HCT116 (cell line): ENCODE measurements around the gene OSER1. TPM values are rescaled to one million over a fixed set of nuclear protein-coding genes. Genes with fewer than 3 reads are reported as not detected.

Experiments
- ATAC-seq: fragments of 200-7000 bp; cut with Tn5 transposase; 2 replicates; pipeline ENCODE4 v1.9.1; 2020; ENCODE audit warnings: mild to moderate bottlenecking, moderate library complexity
- BruUV-seq: library from RNA; stranded (reverse); fragments of 400-500 nt; replicated peaks from 2 replicates; lab custom pipeline; 2021; lab: Mats Ljungman, UMichigan
- CTCF ChIA-PET: fragments of 300-600 bp; sonication (Branson Sonifier 250); formaldehyde crosslinking; loops from one replicate; lab custom pipeline; 2021; ENCODE audit warnings: antibody characterized with exemption; lab: Charles Lee
- POLR2A ChIA-PET: fragments of 300-600, 350-600 bp; sonication (Branson Sonifier 250); formaldehyde crosslinking; loops from one replicate; lab custom pipeline; 2021; ENCODE audit warnings: antibody characterized with exemption; lab: Charles Lee
- RAD21 ChIA-PET, 2 experiments: fragments of 300-600 bp; sonication (Branson Sonifier 250); formaldehyde crosslinking; loops; one replicate each; lab custom pipeline; 2023; ENCODE audit warnings: low total read pairs in 2 of 2; ENCODE audit not compliant: uncharacterized antibody in 2 of 2, unreplicated experiment in 2 of 2, low non-redundant PET in 1 of 2; lab: Charles Lee
- DNase-seq: peaks from one replicate; pipeline ENCODE4 v3.0.0-alpha.2; 2010; ENCODE audit warnings: low read depth, low spot score
- H2AFZ ChIP-seq: fragments of 200-600 bp; shearing (Covaris generic), sonication (generic); 2 replicates; pipeline ENCODE4 v1.6.1; 2017; ENCODE audit warnings: low read depth, mixed run types, mixed read lengths, antibody characterized with exemption, low read length; ENCODE audit not compliant: poor library complexity, severe bottlenecking
- H3K27ac ChIP-seq: 2 replicates; pipeline ENCODE4 v1.5.1; 2012; ENCODE audit warnings: low read depth, low read length
- H3K27me3 ChIP-seq: fragments of 200-600 bp; sonication (generic); 2 replicates; pipeline ENCODE4 v1.6.1; 2016; ENCODE audit warnings: mixed run types, low read length, mixed read lengths; ENCODE audit not compliant: insufficient read depth
- H3K36me3 ChIP-seq, 2 experiments: fragments of 200-500 bp in 1 of 2; fragments of 200-600 bp in 1 of 2; sonication (Bioruptor generic) in 1 of 2; sonication (generic) in 1 of 2; 2 replicates each; pipeline versions ENCODE4 v1.5.1 to v1.6.1; 2014 to 2016; ENCODE audit warnings: low read length in 2 of 2, inconsistent platforms in 1 of 2, mixed read lengths in 1 of 2, mixed run types in 1 of 2; ENCODE audit not compliant: insufficient read depth in 2 of 2, control insufficient read depth in 1 of 2
- H3K4me1 ChIP-seq, 2 experiments: fragments of 200-600 bp in 1 of 2; sonication (generic) in 1 of 2; 2 replicates each; pipeline versions ENCODE4 v1.5.1 to v1.6.1; 2012 to 2017; ENCODE audit warnings: low read length in 2 of 2, inconsistent platforms in 1 of 2, mild to moderate bottlenecking in 1 of 2, mixed read lengths in 1 of 2, mixed run types in 1 of 2, moderate library complexity in 1 of 2; ENCODE audit not compliant: insufficient read depth in 2 of 2, control insufficient read depth in 1 of 2
- H3K4me2 ChIP-seq: fragments of 200-600 bp; sonication (generic); 2 replicates; pipeline ENCODE4 v1.6.1; 2017; ENCODE audit warnings: mixed run types, low read length, mixed read lengths
- H3K4me3 ChIP-seq, 2 experiments: fragments of 200-600 bp in 1 of 2; sonication (generic) in 1 of 2; replicated peaks in 1 of 2; 2 replicates each; pipeline ENCODE4 v1.5.1; 2011 to 2016; ENCODE audit warnings: low read length in 2 of 2, control low read depth in 1 of 2, low read depth in 1 of 2, mild to moderate bottlenecking in 1 of 2, mixed read lengths in 1 of 2, mixed run types in 1 of 2
- H3K79me2 ChIP-seq: fragments of 200-600 bp; sonication (generic); 2 replicates; pipeline ENCODE4 v1.6.1; 2017; ENCODE audit warnings: mild to moderate bottlenecking, mixed run types, low read length, moderate library complexity, mixed read lengths; ENCODE audit not compliant: insufficient read depth
- H3K9ac ChIP-seq: fragments of 200-600 bp; sonication (generic); 2 replicates; pipeline ENCODE4 v1.6.1; 2016; ENCODE audit warnings: low read length, mixed read lengths
- H3K9me2 ChIP-seq: fragments of 200-600 bp; sonication (generic), shearing (Covaris generic); 2 replicates; pipeline ENCODE4 v1.6.1; 2017; ENCODE audit warnings: mixed run types, mild to moderate bottlenecking, moderate library complexity; ENCODE audit not compliant: insufficient read depth
- H3K9me3 ChIP-seq, 2 experiments: fragments of 200-500 bp in 1 of 2; fragments of 200-600 bp in 1 of 2; sonication (Bioruptor generic) in 1 of 2; sonication (generic) in 1 of 2; 2 replicates each; pipeline ENCODE4 v1.6.1; 2014 to 2017; ENCODE audit warnings: low read length in 2 of 2, mixed read lengths in 2 of 2, inconsistent platforms in 1 of 2, low read depth in 1 of 2, mild to moderate bottlenecking in 1 of 2, mixed run types in 1 of 2, moderate library complexity in 1 of 2; ENCODE audit not compliant: control insufficient read depth in 1 of 2, insufficient read depth in 1 of 2
- H4K20me1 ChIP-seq: fragments of 200-600 bp; sonication (generic), shearing (Covaris generic); 2 replicates; pipeline ENCODE4 v1.6.1; 2017; ENCODE audit warnings: mixed run types, mild to moderate bottlenecking, moderate library complexity; ENCODE audit not compliant: insufficient read depth
- ATF3 ChIP-seq: IDR thresholded peaks from 2 replicates; pipeline ENCODE4 v1.6.1; 2012
- CBX3 ChIP-seq: IDR thresholded peaks from 2 replicates; pipeline ENCODE4 v1.6.1; 2012; ENCODE audit warnings: low read depth
- CEBPB ChIP-seq: IDR thresholded peaks from 2 replicates; pipeline ENCODE4 v1.6.1; 2012; ENCODE audit warnings: low read depth
- ELF1 ChIP-seq: IDR thresholded peaks from 2 replicates; pipeline ENCODE4 v1.6.1; 2012; ENCODE audit warnings: low read depth, borderline replicate concordance
- FOSL1 ChIP-seq: IDR thresholded peaks from 2 replicates; pipeline ENCODE4 v1.6.1; 2012; ENCODE audit warnings: low read depth
- JUND ChIP-seq: IDR thresholded peaks from 2 replicates; pipeline ENCODE4 v1.6.1; 2012
- MAX ChIP-seq: IDR thresholded peaks from 2 replicates; pipeline ENCODE4 v1.6.1; 2012
- POLR2A ChIP-seq: IDR thresholded peaks from 2 replicates; pipeline ENCODE4 v1.7.0; 2011; ENCODE audit warnings: borderline replicate concordance; ENCODE audit not compliant: insufficient read depth, insufficient read length; ENCODE audit errors: extremely low read depth
- SIN3A ChIP-seq: IDR thresholded peaks from 2 replicates; pipeline ENCODE4 v1.6.1; 2012; ENCODE audit warnings: low read depth
- SRF ChIP-seq: IDR thresholded peaks from 2 replicates; pipeline ENCODE4 v1.6.1; 2012; ENCODE audit warnings: low read depth
- TCF7L2 ChIP-seq: IDR thresholded peaks from 2 replicates; pipeline ENCODE4 v1.7.0; 2011; ENCODE audit warnings: borderline replicate concordance, inconsistent platforms; ENCODE audit not compliant: insufficient read depth, insufficient read length; ENCODE audit errors: extremely low read depth
- YY1 ChIP-seq: IDR thresholded peaks from 2 replicates; pipeline ENCODE4 v1.6.1; 2011; ENCODE audit warnings: low read length, low read depth, moderate library complexity, mild to moderate bottlenecking; ENCODE audit not compliant: insufficient replicate concordance; ENCODE audit errors: extremely low read depth
- ZBTB33 ChIP-seq: IDR thresholded peaks from 2 replicates; pipeline ENCODE4 v1.6.1; 2011; ENCODE audit warnings: mild to moderate bottlenecking, low read length, moderate library complexity; ENCODE audit not compliant: insufficient replicate concordance; ENCODE audit errors: extremely low read depth
- ZFX ChIP-seq: fragments of 450-650 bp; IDR thresholded peaks from 2 replicates; pipeline ENCODE4 v1.6.1; 2017
- intact Hi-C: fragments of 100-400 bp; cut with micrococcal nuclease; formaldehyde crosslinking; loops from 2 replicates; pipeline ENCODE4 v1.10.0; 2022
- total RNA-seq: library from RNA; stranded (reverse); gene quantifications from one replicate; pipeline ENCODE4 v1.2.1, GENCODE V29; 2021; ENCODE audit not compliant: unreplicated experiment
- TF ChIP-seq, protein P1 (sequence below), 3 experiments: fragments of 200-600 bp in 1 of 3; sonication (generic) in 1 of 3; IDR thresholded peaks in 2 of 3; conservative IDR thresholded peaks in 1 of 3; 2 replicates each; pipeline ENCODE4 v1.5.1; 2012 to 2017; ENCODE audit warnings: low read depth in 2 of 3, low read length in 2 of 3, antibody characterized with exemption in 1 of 3, borderline replicate concordance in 1 of 3, control low read depth in 1 of 3, mild to moderate bottlenecking in 1 of 3, mixed read lengths in 1 of 3, mixed run types in 1 of 3, moderate library complexity in 1 of 3; ENCODE audit not compliant: insufficient read depth in 1 of 3

OSER1 gene
- total RNA-seq, 1 experiment from 2014 or later, result 28.4 TPM

DNA sequence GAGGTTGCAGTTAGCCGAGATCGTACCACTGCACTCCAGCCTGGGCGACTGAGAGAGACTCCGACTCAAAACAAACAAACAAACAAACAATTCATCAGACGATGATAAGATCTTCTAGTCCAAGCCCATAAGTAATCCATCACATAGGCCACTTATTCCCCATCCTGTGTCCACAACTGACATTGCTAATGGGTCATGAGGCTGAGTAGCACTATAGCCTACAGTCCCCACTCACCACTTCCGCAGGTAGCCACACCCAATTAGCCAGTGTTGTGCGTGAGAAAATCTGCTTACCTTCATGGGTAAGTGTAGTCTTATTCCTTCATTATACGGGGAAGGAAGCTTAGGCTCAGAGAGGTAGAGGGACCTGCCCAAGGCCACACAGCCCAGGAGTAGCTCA is 36.7 kb downstream of the OSER1 start:
- no peak overlapping the region for H3K9ac ChIP-seq
- no peak for ATAC-seq
- H3K36me3 ChIP-seq, result no peaks in the 10 kb centered on the region

More for the DNA sequence above, 36.7 kb downstream of the OSER1 start:
- intact Hi-C loops, result no loop called here
- no peaks in the 10 kb centered on the region for H4K20me1 ChIP-seq
- no peaks in the 10 kb centered on the region for H3K4me1 ChIP-seq
- no peak overlapping the region for H3K4me2 ChIP-seq
- BruUV-seq, result no TSS peak
- H3K4me3 ChIP-seq, result no peak overlapping the region
- H3K27me3 ChIP-seq, result no peaks in the 10 kb centered on the region
- H3K9me3 ChIP-seq, result no peaks in the 10 kb centered on the region
- ChIA-PET POLR2A (no interaction called here), CTCF (no interaction called here), RAD21 (no interaction called here)
- H2AFZ ChIP-seq, result no peak overlapping the region
- TF ChIP-seq MAX, result no peak
- no peak for TF ChIP-seq YY1
- no peak for TF ChIP-seq POLR2A
- TF ChIP-seq ELF1, result no peak
- no peak for TF ChIP-seq FOSL1
- no peak for TF ChIP-seq SIN3A
- TF ChIP-seq, protein P1, sequence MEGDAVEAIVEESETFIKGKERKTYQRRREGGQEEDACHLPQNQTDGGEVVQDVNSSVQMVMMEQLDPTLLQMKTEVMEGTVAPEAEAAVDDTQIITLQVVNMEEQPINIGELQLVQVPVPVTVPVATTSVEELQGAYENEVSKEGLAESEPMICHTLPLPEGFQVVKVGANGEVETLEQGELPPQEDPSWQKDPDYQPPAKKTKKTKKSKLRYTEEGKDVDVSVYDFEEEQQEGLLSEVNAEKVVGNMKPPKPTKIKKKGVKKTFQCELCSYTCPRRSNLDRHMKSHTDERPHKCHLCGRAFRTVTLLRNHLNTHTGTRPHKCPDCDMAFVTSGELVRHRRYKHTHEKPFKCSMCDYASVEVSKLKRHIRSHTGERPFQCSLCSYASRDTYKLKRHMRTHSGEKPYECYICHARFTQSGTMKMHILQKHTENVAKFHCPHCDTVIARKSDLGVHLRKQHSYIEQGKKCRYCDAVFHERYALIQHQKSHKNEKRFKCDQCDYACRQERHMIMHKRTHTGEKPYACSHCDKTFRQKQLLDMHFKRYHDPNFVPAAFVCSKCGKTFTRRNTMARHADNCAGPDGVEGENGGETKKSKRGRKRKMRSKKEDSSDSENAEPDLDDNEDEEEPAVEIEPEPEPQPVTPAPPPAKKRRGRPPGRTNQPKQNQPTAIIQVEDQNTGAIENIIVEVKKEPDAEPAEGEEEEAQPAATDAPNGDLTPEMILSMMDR (IDR thresholded peaks at IDR 0.05 in 2 of 3, conservative IDR thresholded peaks at IDR 0.05 in 1 of 3; ENCODE audit: borderline replicate concordance in 1 of 3, insufficient read depth in 1 of 3, low read depth in 2 of 3, low read length in 2 of 3), result no peak
- TF ChIP-seq ZBTB33, result no peak
- TF ChIP-seq SRF, result no peak
- TF ChIP-seq CEBPB, result no peak
- TF ChIP-seq ATF3, result no peak
- TF ChIP-seq TCF7L2, result no peak
- TF ChIP-seq JUND, result no peak
- TF ChIP-seq ZFX, result no peak
- TF ChIP-seq CBX3, result no peak
- H3K27ac ChIP-seq, result no peak overlapping the region
- H3K9me2 ChIP-seq, result no peaks in the 10 kb centered on the region
- DNase-seq, result no peak
- H3K79me2 ChIP-seq, result no peaks in the 10 kb centered on the region
